Trophoblast cell (in vitro differentiated cells and primary cell): ENCODE results near the gene RIMS3.

Source experiments
- DNase-seq, 2 donors: peaks; one replicate each; pipeline ENCODE4 v3.0.0-alpha.2; 2016
- H2AFZ ChIP-seq: 2 replicates; pipeline ENCODE4 v1.6.1; 2013; ENCODE audit warnings: low read length, moderate library complexity, mild to moderate bottlenecking; ENCODE audit not compliant: insufficient read depth, poor library complexity
- H2AK5ac ChIP-seq: 2 replicates; pipeline ENCODE4 v1.6.1; 2013; ENCODE audit warnings: mild to moderate bottlenecking, low read length
- H2BK120ac ChIP-seq: 2 replicates; pipeline ENCODE4 v1.6.1; 2013; ENCODE audit warnings: low read length, mild to moderate bottlenecking, moderate library complexity; ENCODE audit not compliant: insufficient read depth, poor library complexity
- H2BK12ac ChIP-seq: 2 replicates; pipeline ENCODE4 v1.6.1; 2013; ENCODE audit warnings: mild to moderate bottlenecking, low read length, moderate library complexity
- H2BK5ac ChIP-seq: 2 replicates; pipeline ENCODE4 v1.6.1; 2013; ENCODE audit warnings: low read length, low read depth, moderate library complexity, mild to moderate bottlenecking; ENCODE audit not compliant: poor library complexity
- H3K14ac ChIP-seq: 2 replicates; pipeline ENCODE4 v1.6.1; 2013; ENCODE audit warnings: mild to moderate bottlenecking, low read length
- H3K18ac ChIP-seq: 2 replicates; pipeline ENCODE4 v1.6.1; 2013; ENCODE audit warnings: mild to moderate bottlenecking, low read length
- H3K23ac ChIP-seq: 2 replicates; pipeline ENCODE4 v1.6.1; 2013; ENCODE audit warnings: low read length
- H3K27ac ChIP-seq: 2 replicates; pipeline ENCODE4 v1.5.1; 2013; ENCODE audit warnings: low read depth, mild to moderate bottlenecking, inconsistent platforms, low read length, moderate library complexity
- H3K27me3 ChIP-seq: 2 replicates; pipeline ENCODE4 v1.6.1; 2013; ENCODE audit warnings: inconsistent platforms, mild to moderate bottlenecking, low read length, moderate library complexity; ENCODE audit not compliant: insufficient read depth
- H3K36me3 ChIP-seq, 2 experiments: 1 replicate in 1 of 2; 2 replicates in 1 of 2; pipeline ENCODE4 v1.6.1; 2013; ENCODE audit warnings: low read length in 2 of 2, mild to moderate bottlenecking in 2 of 2, moderate library complexity in 1 of 2; ENCODE audit not compliant: insufficient read depth in 2 of 2, control insufficient read depth in 1 of 2
- H3K4ac ChIP-seq: 2 replicates; pipeline ENCODE4 v1.6.1; 2013; ENCODE audit warnings: low read depth, mild to moderate bottlenecking, low read length, moderate library complexity
- H3K4me1 ChIP-seq, 2 experiments: 1 replicate in 1 of 2; 2 replicates in 1 of 2; pipeline ENCODE4 v1.6.1; 2013; ENCODE audit warnings: low read length in 2 of 2, mild to moderate bottlenecking in 2 of 2, moderate library complexity in 1 of 2; ENCODE audit not compliant: insufficient read depth in 2 of 2, control insufficient read depth in 1 of 2
- H3K4me2 ChIP-seq: 2 replicates; pipeline ENCODE4 v1.6.1; 2013; ENCODE audit warnings: inconsistent platforms, mild to moderate bottlenecking, low read length, moderate library complexity
- H3K4me3 ChIP-seq: 2 replicates; pipeline ENCODE4 v1.5.1; 2013; ENCODE audit warnings: mild to moderate bottlenecking, low read depth, low read length, inconsistent platforms
- H3K79me1 ChIP-seq: one replicate; pipeline ENCODE4 v1.6.1; 2013; ENCODE audit warnings: low read length
- H3K79me2 ChIP-seq: 2 replicates; pipeline ENCODE4 v1.6.1; 2013; ENCODE audit warnings: low read length, mild to moderate bottlenecking; ENCODE audit not compliant: control insufficient read depth, insufficient read depth, poor library complexity
- H3K9ac ChIP-seq: 2 replicates; pipeline ENCODE4 v1.6.1; 2013; ENCODE audit warnings: mild to moderate bottlenecking, low read length
- H3K9me3 ChIP-seq: 2 replicates; pipeline ENCODE4 v1.6.1; 2013; ENCODE audit warnings: low read depth, mild to moderate bottlenecking, control low read depth, inconsistent platforms, low read length; ENCODE audit not compliant: insufficient read depth
- H4K12ac ChIP-seq: 2 replicates; pipeline ENCODE4 v1.6.1; 2013; ENCODE audit warnings: low read depth, mild to moderate bottlenecking, low read length, moderate library complexity
- H4K8ac ChIP-seq: 2 replicates; pipeline ENCODE4 v1.6.1; 2013; ENCODE audit warnings: low read depth, mild to moderate bottlenecking, low read length, moderate library complexity
- H4K91ac ChIP-seq: one replicate; pipeline ENCODE4 v1.6.1; 2013; ENCODE audit warnings: low read depth, mild to moderate bottlenecking, low read length, moderate library complexity
- WGBS: extraction: QIAGEN DNeasy Blood & Tissue Kit; methylation state at CpG from one replicate; pipeline ENCODE4 v1.1.7; 2013; ENCODE audit warnings: missing lambda C conversion rate; ENCODE audit not compliant: insufficient read length, insufficient coverage; ENCODE audit errors: extremely low coverage; 5-methylcytosine and 5-hydroxymethylcytosine counted together

The RIMS3 gene

GRCh38 chr1:40636777-40637176 is 28.7 kb downstream of the RIMS3 start:
- no CpG with 5 or more reads among the region's 6 CpGs for WGBS
- H3K4me3 ChIP-seq, result no peak overlapping the region
- no peak overlapping the region for H2BK120ac ChIP-seq
- DNase-seq, result no peak
- H3K27me3 ChIP-seq, result no peaks in the 10 kb centered on the region
- H3K4me1 ChIP-seq, result no peaks in the 10 kb centered on the region
- no peak overlapping the region for H2BK12ac ChIP-seq
- no peak overlapping the region for H3K18ac ChIP-seq
- no peaks in the 10 kb centered on the region for H3K9me3 ChIP-seq
- H3K79me1 ChIP-seq, result no peaks in the 10 kb centered on the region
- no peak overlapping the region for H3K4ac ChIP-seq
- no peak overlapping the region for H3K23ac ChIP-seq
- H3K9ac ChIP-seq, result no peak overlapping the region
- H4K12ac ChIP-seq, result no peak overlapping the region
- no peak overlapping the region for H4K91ac ChIP-seq
- no peak overlapping the region for H3K27ac ChIP-seq
- no peak overlapping the region for H3K14ac ChIP-seq
- H2AFZ ChIP-seq, result no peak overlapping the region
- H3K4me2 ChIP-seq, result no peak overlapping the region
- no peak overlapping the region for H2BK5ac ChIP-seq
- H4K8ac ChIP-seq, result no peak overlapping the region
- H3K36me3 ChIP-seq, result no peaks in the 10 kb centered on the region
- no peaks in the 10 kb centered on the region for H3K79me2 ChIP-seq
- H2AK5ac ChIP-seq, result no peak overlapping the region

GRCh38 chr1:40635763-40636500 is 29.6 kb downstream of the RIMS3 start:
- no peak overlapping the region for H4K12ac ChIP-seq
- H3K79me1 ChIP-seq, result no peaks in the 10 kb centered on the region
- H3K4me1 ChIP-seq, result no peaks in the 10 kb centered on the region
- no peak overlapping the region for H2AK5ac ChIP-seq
- no peak overlapping the region for H3K27ac ChIP-seq
- H3K4me2 ChIP-seq, result no peak overlapping the region
- no peak overlapping the region for H2AFZ ChIP-seq
- H3K79me2 ChIP-seq, result no peaks in the 10 kb centered on the region
- DNase-seq, result no peak
- no peak overlapping the region for H3K23ac ChIP-seq
- H3K18ac ChIP-seq, result no peak overlapping the region
- no peak overlapping the region for H3K4me3 ChIP-seq
- H3K9ac ChIP-seq, result no peak overlapping the region
- no peaks in the 10 kb centered on the region for H3K27me3 ChIP-seq
- H3K4ac ChIP-seq, result no peak overlapping the region
- no peak overlapping the region for H2BK5ac ChIP-seq
- no peak overlapping the region for H4K91ac ChIP-seq
- no CpG with 5 or more reads among the region's 25 CpGs for WGBS
- H3K14ac ChIP-seq, result no peak overlapping the region
- H3K36me3 ChIP-seq, result no peaks in the 10 kb centered on the region
- H2BK12ac ChIP-seq, result no peak overlapping the region
- H2BK120ac ChIP-seq, result no peak overlapping the region
- no peaks in the 10 kb centered on the region for H3K9me3 ChIP-seq
- no peak overlapping the region for H4K8ac ChIP-seq

- no peak overlapping the region for H3K4ac ChIP-seq
- no peak overlapping the region for H3K23ac ChIP-seq
- no peak overlapping the region for H3K4me2 ChIP-seq
- H3K18ac ChIP-seq, result no peak overlapping the region
- H2AFZ ChIP-seq, result no peak overlapping the region
- no peak overlapping the region for H3K9ac ChIP-seq
- H2BK120ac ChIP-seq, result no peak overlapping the region
- no peaks in the 10 kb centered on the region for H3K4me1 ChIP-seq
- no peaks in the 10 kb centered on the region for H3K9me3 ChIP-seq
- no peaks in the 10 kb centered on the region for H3K79me1 ChIP-seq
- no peak overlapping the region for H3K4me3 ChIP-seq
- H4K8ac ChIP-seq, result no peak overlapping the region
- H2BK5ac ChIP-seq, result no peak overlapping the region
- no peak overlapping the region for H2AK5ac ChIP-seq
- H4K12ac ChIP-seq, result no peak overlapping the region
- H3K27me3 ChIP-seq, result no peaks in the 10 kb centered on the region
- no CpG with 5 or more reads among the region's 6 CpGs for WGBS
- H3K79me2 ChIP-seq, result no peaks in the 10 kb centered on the region
- H3K14ac ChIP-seq, result no peak overlapping the region
- H3K36me3 ChIP-seq, result no peaks in the 10 kb centered on the region
- DNase-seq, result peak; percentile 29 to 44
- no peak overlapping the region for H4K91ac ChIP-seq
- no peak overlapping the region for H3K27ac ChIP-seq
- no peak overlapping the region for H2BK12ac ChIP-seq
Observed at GRCh38 chr1:40634901-40635655, 30.4 kb downstream of the RIMS3 start.

GRCh38 chr1:40633931-40634376 is 31.5 kb downstream of the RIMS3 start:
- Histone ChIP-seq H3K9me3 (no peaks in the 10 kb centered on the region), H3K27me3 (no peaks in the 10 kb centered on the region), H2BK120ac (no peak overlapping the region), H3K4me2 (no peak overlapping the region), H2AK5ac (no peak overlapping the region), H3K79me1 (no peaks in the 10 kb centered on the region), H4K8ac (no peak overlapping the region), H3K14ac (no peak overlapping the region), H3K4me1 (no peaks in the 10 kb centered on the region), H2AFZ (no peak overlapping the region), H2BK5ac (no peak overlapping the region), H4K91ac (no peak overlapping the region), H3K27ac (no peak overlapping the region), H3K23ac (no peak overlapping the region), H4K12ac (no peak overlapping the region), H3K4me3 (no peak overlapping the region), H3K79me2 (no peaks in the 10 kb centered on the region), H3K36me3 (no peaks in the 10 kb centered on the region), H3K4ac (no peak overlapping the region), H2BK12ac (no peak overlapping the region), H3K18ac (no peak overlapping the region), H3K9ac (no peak overlapping the region)
- no peak for DNase-seq
- WGBS, result no CpG with 5 or more reads among the region's 2 CpGs
